Suppressor macrophage treated with lipopolysaccharide for 4 hours (primary cell): ENCODE results near the gene AIMP1.
"Not testable (repeated sequence)": the region's sequence is repeated elsewhere in the genome, so short reads cannot be mapped to it uniquely, and the experiment has no call there.

Source experiments
- DNase-seq: peaks from one replicate; pipeline ENCODE4 v3.0.0-alpha.2; 2020

The AIMP1 gene

GRCh38 chr4:106312997-106313522, 3.3 kb upstream of the AIMP1 start:
- DNase-seq: no peak

DNA sequence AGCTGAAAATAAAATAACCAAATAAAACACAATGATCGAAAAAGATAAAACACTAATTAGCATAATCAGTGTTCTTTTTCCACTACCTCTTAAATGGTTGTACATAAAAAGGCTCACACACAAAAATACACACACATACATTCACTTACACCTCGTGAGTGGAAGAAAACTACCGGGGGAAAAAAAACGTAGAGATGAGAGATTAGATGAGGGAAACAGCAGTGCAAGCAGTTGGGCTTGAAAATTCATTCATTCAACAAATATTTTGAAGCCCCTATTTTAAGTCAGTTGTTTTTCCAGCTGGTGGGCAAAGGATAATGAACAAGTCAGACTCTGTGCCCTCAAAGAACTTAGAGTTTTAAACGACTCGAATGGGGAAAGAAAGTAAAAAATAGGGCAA, 1.4 kb upstream of the AIMP1 start:
- no peak for DNase-seq

DNA sequence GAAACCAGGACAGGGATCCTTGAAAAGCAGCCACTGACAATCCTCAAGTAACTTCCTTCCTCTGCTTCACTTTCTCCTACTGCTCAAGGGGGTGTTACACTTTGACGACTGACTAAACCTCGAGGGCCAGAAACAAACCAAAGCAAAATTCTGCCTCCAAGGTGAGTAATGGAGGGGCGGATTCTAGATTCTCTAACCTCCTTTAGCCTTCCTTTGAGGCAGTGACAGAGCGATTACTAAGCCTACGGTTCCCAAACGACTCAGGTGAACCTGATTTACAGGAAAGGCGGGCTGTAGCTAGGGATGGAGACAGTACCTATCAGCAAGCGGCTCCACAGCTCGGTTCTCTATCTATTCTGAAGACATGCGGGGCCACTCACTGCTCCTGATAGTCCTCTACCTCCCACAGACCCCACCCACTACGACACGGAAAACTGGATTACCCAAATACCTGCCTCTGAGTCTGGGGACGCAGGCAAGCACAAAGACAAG, 828 bp upstream of the AIMP1 start:
- peak; percentile 56 for DNase-seq

- peak; percentile 16 for DNase-seq
Observed at GRCh38 chr4:106316773-106317409, 541 bp downstream of the AIMP1 start.

- no peak for DNase-seq
Observed at GRCh38 chr4:106317815-106318214, 1.5 kb downstream of the AIMP1 start.

DNA sequence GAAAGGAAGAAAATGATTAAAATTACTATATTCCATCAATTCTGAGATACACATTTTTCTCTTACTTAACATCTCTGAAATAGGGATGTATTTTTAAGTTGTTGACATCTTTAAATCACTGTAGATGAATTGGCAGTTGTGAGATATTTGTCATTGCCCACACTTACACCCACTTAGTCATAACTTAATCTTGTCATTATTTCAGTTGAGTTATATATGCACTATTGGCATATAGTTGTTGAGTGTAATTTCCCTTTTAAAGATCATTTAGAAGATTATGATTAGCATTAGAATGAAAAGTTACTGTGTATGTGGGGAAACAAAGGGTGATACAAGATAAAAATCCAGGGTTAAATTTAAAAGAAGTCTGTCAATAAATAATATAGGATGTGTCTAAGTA, 2.2 kb downstream of the AIMP1 start:
- DNase-seq: peak; percentile 6

- no peak for DNase-seq
Observed at GRCh38 chr4:106320235-106320634, 3.9 kb downstream of the AIMP1 start.

DNA sequence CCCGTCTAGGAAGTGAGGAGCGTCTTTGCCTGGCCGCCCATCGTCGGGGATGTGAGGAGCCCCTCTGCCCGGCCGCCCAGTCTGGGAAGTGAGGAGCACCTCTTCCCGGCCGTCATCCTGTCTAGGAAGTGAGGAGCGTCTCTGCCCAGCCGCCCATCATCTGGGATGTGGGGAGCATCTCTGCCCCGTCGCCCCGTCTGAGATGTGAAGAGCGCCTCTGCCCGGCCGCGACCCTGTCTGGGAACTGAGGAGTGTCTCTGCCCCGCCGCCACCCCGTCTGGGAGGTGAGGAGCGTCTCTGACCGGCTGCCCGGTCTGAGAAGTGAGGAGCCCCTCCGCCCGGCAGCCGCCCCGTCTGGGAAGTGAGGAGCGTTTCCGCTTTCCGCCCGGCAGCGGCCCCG, 4.8 kb downstream of the AIMP1 start:
- not testable (repeated sequence) for DNase-seq

- DNase-seq: not testable (repeated sequence)
Observed at GRCh38 chr4:106321814-106322213, 5.5 kb downstream of the AIMP1 start.

DNA sequence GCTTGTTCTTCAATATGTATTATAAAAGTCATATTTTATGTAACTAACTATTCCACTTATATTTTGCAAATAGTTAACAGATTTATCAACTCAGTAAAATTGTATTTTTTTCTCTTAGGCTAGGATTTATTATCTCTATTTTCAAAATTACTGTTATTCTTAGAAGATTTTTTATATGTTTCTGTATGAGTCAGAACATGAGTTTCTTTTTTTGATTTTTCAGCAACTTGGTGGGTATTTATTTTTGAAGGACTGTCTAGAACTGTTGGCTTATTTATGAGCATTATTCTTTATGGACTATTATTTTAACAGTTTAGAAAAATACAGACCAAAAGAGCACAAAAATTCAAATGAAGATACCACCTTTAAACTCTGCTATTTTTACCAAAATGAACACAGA, 6.8 kb downstream of the AIMP1 start:
- no peak for DNase-seq

DNA sequence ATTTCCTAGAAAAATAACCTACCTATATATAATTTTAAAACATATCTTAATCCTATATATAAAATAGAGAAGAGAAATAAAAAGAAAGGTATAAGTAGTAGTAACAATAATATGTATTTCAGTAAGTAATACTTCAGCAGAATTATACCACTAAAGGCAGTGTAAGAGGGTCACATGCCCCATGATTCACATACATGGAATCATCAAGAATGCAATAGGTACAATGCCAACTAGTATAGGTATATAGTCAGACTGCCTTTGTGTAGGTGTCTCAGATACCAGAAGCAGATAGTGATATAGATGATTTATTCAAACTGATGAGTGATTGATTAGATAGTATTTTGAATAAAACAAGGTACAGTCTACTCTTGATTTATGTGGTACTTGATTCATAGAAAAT, 9.4 kb downstream of the AIMP1 start:
- no peak for DNase-seq

GRCh38 chr4:106329041-106329618, 12.8 kb downstream of the AIMP1 start:
- peak; percentile 30 for DNase-seq

DNA sequence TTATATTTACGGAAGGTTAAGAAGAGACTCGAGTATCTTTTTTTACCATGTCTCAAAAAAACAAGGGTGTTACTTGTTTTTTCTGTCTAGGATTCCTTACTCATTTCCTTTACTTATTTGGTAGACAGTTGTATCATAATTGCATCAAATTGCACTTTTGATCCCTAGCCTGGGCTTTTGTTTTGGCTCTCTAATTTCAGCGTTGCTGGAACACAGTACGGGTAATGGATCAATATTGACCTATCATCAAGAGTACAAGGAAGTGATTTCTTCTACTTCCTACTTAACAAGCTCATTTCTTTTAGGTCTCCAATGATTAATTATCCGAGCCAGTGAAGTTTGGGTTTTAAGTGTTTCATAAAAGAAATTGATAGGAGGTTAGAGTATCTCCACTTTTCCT, 16.8 kb downstream of the AIMP1 start:
- DNase-seq: no peak

DNA sequence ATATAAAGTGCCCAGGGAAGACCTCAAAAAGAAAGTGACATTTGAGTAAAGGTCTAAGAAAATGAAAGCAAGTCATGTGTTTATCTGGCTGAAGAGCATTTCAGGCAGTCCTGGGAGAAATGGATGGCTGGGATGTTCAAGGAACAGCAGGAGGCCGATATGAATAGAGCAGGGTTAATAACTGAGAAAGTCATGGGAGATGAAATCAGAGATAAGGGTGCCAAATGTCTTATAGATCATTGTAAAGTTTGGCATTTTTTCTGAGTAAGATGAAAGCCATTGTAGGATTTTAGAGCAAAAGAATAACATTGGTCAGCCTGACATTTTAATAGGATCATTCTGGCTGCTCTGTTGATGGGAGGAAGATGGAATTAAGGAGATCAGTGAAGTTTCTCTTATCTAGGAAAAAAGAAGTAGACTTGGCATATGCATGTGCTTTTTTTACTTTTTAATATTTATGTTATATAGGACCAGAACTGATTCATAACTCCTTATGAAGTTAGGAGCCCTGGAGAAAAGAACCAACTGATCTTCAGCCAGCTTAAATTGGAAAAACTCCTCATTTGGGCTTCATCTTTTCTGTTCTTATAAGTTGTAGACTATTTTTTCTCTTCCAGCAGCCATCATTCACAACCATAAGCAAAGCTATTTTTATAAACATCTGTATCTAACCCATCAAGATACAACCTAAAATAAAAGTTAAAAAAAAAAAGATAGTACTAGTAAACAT, 18.6 kb downstream of the AIMP1 start:
- no peak for DNase-seq

GRCh38 chr4:106336618-106337017, 20.3 kb downstream of the AIMP1 start:
- DNase-seq: no peak

- no peak for DNase-seq
Observed at GRCh38 chr4:106337916-106338315, 21.6 kb downstream of the AIMP1 start.

DNA sequence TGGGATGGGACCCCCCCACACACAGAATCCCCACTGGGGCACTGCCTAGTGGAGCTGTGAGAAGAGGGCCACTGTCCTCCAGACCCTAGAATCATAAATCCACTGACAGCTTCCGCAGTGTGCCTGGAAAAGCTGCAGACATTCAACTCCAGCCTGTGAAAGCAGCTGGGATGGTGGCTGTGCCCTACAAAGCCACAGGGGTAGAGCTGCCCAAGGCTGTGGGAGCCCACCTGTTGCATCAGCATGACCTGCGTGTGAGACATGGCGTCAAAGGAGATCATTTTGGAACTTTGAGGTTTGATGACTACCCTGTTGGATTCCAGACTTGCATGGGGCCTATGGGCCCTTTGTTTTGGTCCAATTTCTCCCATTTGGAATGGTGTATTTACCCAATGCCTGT, 22.3 kb downstream of the AIMP1 start:
- no peak for DNase-seq

GRCh38 chr4:106339431-106339830, 23.1 kb downstream of the AIMP1 start:
- DNase-seq: no peak

- no peak for DNase-seq
Observed at GRCh38 chr4:106340774-106341173, 24.4 kb downstream of the AIMP1 start.

GRCh38 chr4:106343865-106344646, 27.7 kb downstream of the AIMP1 start:
- DNase-seq: no peak

- DNase-seq: no peak
Observed at GRCh38 chr4:106344647-106344970, 28.3 kb downstream of the AIMP1 start.

DNA sequence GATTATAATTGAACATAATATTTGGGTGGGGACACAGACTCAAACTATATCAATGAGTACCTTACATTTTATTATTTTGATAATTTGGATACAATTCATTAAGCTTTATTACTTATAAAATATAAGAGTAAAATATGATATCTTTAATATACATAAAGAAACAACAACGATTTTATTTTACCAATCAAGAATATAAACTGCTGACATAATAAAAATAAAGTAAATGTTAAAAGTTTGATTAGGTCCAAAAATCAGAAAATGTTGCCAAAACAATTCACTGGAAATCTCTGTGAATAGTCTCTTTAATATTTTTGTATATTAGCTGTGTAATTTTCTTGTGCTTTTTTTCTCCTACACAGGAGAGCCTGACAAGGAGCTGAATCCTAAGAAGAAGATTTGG, 30.8 kb downstream of the AIMP1 start:
- DNase-seq: no peak

- no peak for DNase-seq
Observed at GRCh38 chr4:106351016-106351415, 34.7 kb downstream of the AIMP1 start.
